Measurements from ENCODE around the gene LRRC55.

The LRRC55 gene

DNA sequence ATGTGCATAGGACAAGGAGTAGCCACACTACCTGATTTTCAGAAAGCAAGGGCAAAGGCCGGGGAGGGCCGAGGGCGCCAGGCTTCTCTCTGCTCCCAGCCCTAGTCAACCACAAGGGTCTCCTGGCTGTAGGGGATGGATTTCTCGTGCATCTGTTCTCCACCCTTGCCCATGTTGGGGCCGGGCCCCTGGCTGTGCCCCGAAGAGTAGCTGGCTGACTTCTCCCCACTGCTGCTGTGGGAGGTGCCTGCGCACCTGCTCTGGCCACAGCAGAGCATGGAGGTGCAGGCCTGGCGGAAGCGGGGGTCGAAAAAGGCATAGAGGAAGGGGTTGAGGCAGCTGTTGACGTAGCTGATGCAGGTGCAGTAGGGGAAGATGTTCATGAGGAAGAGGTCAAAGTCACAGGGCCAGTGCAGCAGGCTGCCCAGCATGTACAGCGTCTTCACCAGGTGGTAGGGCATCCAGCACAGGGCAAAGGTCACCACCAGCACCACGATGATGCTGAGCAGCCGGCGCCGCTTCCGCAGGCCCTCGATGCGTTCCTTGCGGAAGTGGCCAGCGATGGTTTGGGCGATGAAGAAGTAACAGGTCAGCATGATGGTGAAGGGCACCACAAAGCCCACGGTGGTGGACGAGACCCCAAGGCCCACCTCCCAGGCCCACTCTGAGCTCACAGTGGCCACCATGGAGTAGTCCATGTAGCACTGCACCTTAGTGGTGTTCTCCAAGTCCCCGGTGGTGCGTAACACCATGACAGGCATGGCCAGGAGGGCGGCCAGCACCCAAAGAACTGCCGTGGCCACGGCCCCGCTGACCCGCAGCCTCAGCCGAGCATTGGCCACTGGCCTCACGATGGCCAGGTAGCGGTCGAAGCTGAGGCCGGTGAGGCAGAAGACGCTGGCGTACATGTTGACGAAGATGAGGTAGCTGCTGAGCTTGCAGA lies 54.3 kb downstream of the LRRC55 start:
- no peak for DNase-seq (ENCODE audit: low spot score)

GRCh38 chr11:57237204-57237681 lies 55.5 kb downstream of the LRRC55 start, which contains the start of gene APLNR:
APLNR (minus strand) TSS chr11:57237250; CDS start chr11:57237004, 246 bp downstream.
- peak; percentile 24 for DNase-seq (ENCODE audit: low spot score)

DNA sequence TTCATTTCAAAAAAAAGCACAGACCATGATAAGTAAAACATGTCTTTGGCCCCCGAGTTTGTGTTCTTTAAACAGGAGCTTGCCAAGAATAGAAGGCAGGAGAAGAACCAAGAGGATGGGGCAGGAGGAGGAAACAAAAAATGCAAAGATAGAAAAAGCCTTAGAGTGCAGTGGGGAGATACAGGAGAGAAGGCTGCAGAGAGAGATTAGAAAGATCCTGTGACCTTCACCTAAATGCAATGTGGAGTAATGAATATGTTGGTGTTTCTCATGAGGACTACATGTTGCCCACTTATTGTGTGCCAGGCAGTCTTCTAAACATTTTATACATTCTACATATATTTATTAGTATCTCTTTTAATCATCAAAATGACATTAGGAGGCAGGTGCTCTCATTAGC lies 57.6 kb downstream of the LRRC55 start:
- DNase-seq (ENCODE audit: low spot score): no peak

GRCh38 chr11:57240007-57240406 lies 58.3 kb downstream of the LRRC55 start:
- DNase-seq (ENCODE audit: low spot score): no peak

DNA sequence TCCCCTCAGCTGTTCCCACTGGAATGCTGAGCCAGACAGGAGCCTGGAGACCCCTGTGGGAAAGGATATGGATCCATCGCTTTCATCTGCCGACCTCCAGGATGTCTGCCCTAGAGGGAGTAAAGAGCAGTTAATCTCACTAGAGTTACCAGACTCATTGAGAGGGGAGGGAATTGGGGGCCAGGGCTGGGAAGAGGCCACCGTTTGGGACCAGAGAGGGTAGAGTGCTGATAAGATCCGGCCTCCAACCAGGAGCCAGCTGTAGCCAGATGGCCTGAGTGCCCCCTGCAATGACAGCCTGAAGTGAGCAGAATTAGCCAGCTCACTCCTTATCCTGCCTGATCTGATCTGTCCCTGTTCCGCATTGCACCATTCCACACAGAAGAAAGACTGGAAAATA lies 59.0 kb downstream of the LRRC55 start:
- DNase-seq (ENCODE audit: low spot score): no peak

All from SW480 (cell line).